GM21515 (cell line): ENCODE data around the gene CYFIP2.

ENCODE experiments used
- ATAC-seq: cut with Tn5 transposase; IDR thresholded peaks from one replicate; pipeline ENCODE4 v1.9.1; 2021; ENCODE audit not compliant: unreplicated experiment

The CYFIP2 gene

GRCh38 chr5:157352756-157353340 lies 86.9 kb downstream of the CYFIP2 start:
- no peak for ATAC-seq

- no peak for ATAC-seq
These were observed 88.9 kb downstream of the CYFIP2 start for GRCh38 chr5:157354800-157355199.

GRCh38 chr5:157356576-157356975 lies 90.7 kb downstream of the CYFIP2 start:
- ATAC-seq = no peak

GRCh38 chr5:157357823-157358222 lies 91.9 kb downstream of the CYFIP2 start:
- ATAC-seq = no peak

- no peak for ATAC-seq
These were observed 92.9 kb downstream of the CYFIP2 start for GRCh38 chr5:157358871-157359270.

GRCh38 chr5:157359356-157360055 lies 93.6 kb downstream of the CYFIP2 start:
- no peak for ATAC-seq

- no peak for ATAC-seq
These were observed 96.1 kb downstream of the CYFIP2 start for GRCh38 chr5:157362012-157362411.

- ATAC-seq = no peak
These were observed 96.6 kb downstream of the CYFIP2 start for GRCh38 chr5:157362502-157362901.

- no peak for ATAC-seq
These were observed 97.1 kb downstream of the CYFIP2 start for GRCh38 chr5:157362982-157363381.

- ATAC-seq = no peak
These were observed 99.8 kb downstream of the CYFIP2 start for GRCh38 chr5:157365732-157366131.

GRCh38 chr5:157366741-157367674 lies 101.1 kb downstream of the CYFIP2 start:
- ATAC-seq = no peak

GRCh38 chr5:157369507-157369906 lies 103.6 kb downstream of the CYFIP2 start:
- no peak for ATAC-seq

GRCh38 chr5:157370967-157371366 lies 105.0 kb downstream of the CYFIP2 start:
- no peak for ATAC-seq

- no peak for ATAC-seq
These were observed 105.9 kb downstream of the CYFIP2 start for GRCh38 chr5:157371655-157372471.

GRCh38 chr5:157372472-157372822 lies 106.5 kb downstream of the CYFIP2 start:
- no peak for ATAC-seq

GRCh38 chr5:157378509-157378908 lies 112.6 kb downstream of the CYFIP2 start:
- ATAC-seq = no peak

GRCh38 chr5:157379983-157380382 lies 114.1 kb downstream of the CYFIP2 start:
- ATAC-seq = no peak

- ATAC-seq = no peak
These were observed 115.8 kb downstream of the CYFIP2 start for GRCh38 chr5:157381746-157382145.

- no peak for ATAC-seq
These were observed 117.3 kb downstream of the CYFIP2 start for GRCh38 chr5:157382996-157383800.
